ENCODE data around the gene RAD51B. TPM values are rescaled to one million over a fixed set of nuclear protein-coding genes. Genes with fewer than 3 reads are reported as not detected.

The RAD51B gene
- total RNA-seq, 1 experiment from 2014 or later, result 8.5 TPM

DNA sequence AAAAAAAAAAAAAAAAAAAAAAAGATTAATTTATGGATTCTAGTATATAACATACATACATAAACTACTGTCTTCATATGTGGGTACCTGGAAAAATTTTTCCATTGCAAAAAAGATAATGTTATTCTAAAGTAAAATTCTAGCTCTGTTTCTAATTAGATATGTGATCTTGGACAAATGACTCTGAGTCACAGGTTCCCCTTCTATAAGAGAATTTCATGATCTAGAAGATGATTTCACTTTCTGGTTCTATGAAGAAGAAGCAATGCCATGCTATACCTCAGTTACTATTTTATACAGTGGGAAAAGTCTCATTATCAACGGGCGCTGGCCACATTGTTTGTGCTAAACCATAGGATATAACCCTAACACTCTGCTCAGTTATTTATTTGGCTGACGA lies 622.0 kb downstream of the RAD51B start:
- Histone ChIP-seq H3K4me1 (ENCODE audit: control insufficient read depth, insufficient read depth, low read length) (no peaks in the 10 kb centered on the region), H3K4me3 (ENCODE audit: low read depth in 2 of 2, low read length in 2 of 2) (no peak overlapping the region), H3K27me3 (ENCODE audit: control insufficient read depth, insufficient read depth, low read length) (no peaks in the 10 kb centered on the region), H3K9me3 (ENCODE audit: control insufficient read depth, insufficient read depth, low read depth, low read length) (no peaks in the 10 kb centered on the region), H3K36me3 (ENCODE audit: control insufficient read depth, insufficient read depth, low read length) (no peaks in the 10 kb centered on the region), H3K27ac (ENCODE audit: low read length) (no peak overlapping the region)
- ATAC-seq (no peak), DNase-seq (ENCODE audit: low read depth, low spot score) (no peak)
- ChIA-PET CTCF (no interaction called here), POLR2A (interaction anchor here (0.6 kb wide), 1 partner anchor 575 kb away, joined by 19 read pairs; no protein-coding TSS in a partner anchor)
- no peak for TF ChIP-seq CTCF (IDR thresholded peaks at IDR 0.05)
- TF ChIP-seq, protein P1, sequence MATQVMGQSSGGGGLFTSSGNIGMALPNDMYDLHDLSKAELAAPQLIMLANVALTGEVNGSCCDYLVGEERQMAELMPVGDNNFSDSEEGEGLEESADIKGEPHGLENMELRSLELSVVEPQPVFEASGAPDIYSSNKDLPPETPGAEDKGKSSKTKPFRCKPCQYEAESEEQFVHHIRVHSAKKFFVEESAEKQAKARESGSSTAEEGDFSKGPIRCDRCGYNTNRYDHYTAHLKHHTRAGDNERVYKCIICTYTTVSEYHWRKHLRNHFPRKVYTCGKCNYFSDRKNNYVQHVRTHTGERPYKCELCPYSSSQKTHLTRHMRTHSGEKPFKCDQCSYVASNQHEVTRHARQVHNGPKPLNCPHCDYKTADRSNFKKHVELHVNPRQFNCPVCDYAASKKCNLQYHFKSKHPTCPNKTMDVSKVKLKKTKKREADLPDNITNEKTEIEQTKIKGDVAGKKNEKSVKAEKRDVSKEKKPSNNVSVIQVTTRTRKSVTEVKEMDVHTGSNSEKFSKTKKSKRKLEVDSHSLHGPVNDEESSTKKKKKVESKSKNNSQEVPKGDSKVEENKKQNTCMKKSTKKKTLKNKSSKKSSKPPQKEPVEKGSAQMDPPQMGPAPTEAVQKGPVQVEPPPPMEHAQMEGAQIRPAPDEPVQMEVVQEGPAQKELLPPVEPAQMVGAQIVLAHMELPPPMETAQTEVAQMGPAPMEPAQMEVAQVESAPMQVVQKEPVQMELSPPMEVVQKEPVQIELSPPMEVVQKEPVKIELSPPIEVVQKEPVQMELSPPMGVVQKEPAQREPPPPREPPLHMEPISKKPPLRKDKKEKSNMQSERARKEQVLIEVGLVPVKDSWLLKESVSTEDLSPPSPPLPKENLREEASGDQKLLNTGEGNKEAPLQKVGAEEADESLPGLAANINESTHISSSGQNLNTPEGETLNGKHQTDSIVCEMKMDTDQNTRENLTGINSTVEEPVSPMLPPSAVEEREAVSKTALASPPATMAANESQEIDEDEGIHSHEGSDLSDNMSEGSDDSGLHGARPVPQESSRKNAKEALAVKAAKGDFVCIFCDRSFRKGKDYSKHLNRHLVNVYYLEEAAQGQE (IDR thresholded peaks at IDR 0.05; ENCODE audit: insufficient read depth in 1 of 2, low read depth in 2 of 2, low read length in 1 of 2), result no peak
- TF ChIP-seq SIN3A (IDR thresholded peaks at IDR 0.05; ENCODE audit: borderline replicate concordance, insufficient read depth, low read depth, low read length), result no peak
- TF ChIP-seq POLR2AphosphoS5 (IDR thresholded peaks at IDR 0.05; ENCODE audit: low read depth, low read length), result no peak
- no peak for TF ChIP-seq TCF7L2 (IDR thresholded peaks at IDR 0.05; ENCODE audit: low read depth, low read length)
- intact Hi-C loops (cut with micrococcal nuclease; ENCODE audit: unreplicated experiment), result no loop called here
- no TSS peak for BruUV-seq (replicated peaks)
- in situ Hi-C loops (cut with HindIII; ENCODE audit: low pct_unique_long_range_greater_than_20kb, low sequenced_read_pairs), result no loop called here

- Histone ChIP-seq H3K4me1 (ENCODE audit: control insufficient read depth, insufficient read depth, low read length) (no peaks in the 10 kb centered on the region), H3K4me3 (ENCODE audit: low read depth in 2 of 2, low read length in 2 of 2) (no peak overlapping the region), H3K27me3 (ENCODE audit: control insufficient read depth, insufficient read depth, low read length) (no peaks in the 10 kb centered on the region), H3K27ac (ENCODE audit: low read length) (no peak overlapping the region; the same call in 1 of the 2 replicates), H3K36me3 (ENCODE audit: control insufficient read depth, insufficient read depth, low read length) (no peaks in the 10 kb centered on the region), H3K9me3 (ENCODE audit: control insufficient read depth, insufficient read depth, low read depth, low read length) (no peaks in the 10 kb centered on the region)
- in situ Hi-C loops (cut with HindIII; ENCODE audit: low pct_unique_long_range_greater_than_20kb, low sequenced_read_pairs), result no loop called here
- BruUV-seq (replicated peaks), result no TSS peak
- ATAC-seq (no peak), DNase-seq (ENCODE audit: low read depth, low spot score) (no peak)
- intact Hi-C loops (cut with micrococcal nuclease; ENCODE audit: unreplicated experiment), result no loop called here
- TF ChIP-seq SIN3A (IDR thresholded peaks at IDR 0.05; ENCODE audit: borderline replicate concordance, insufficient read depth, low read depth, low read length), result no peak
- TF ChIP-seq TCF7L2 (IDR thresholded peaks at IDR 0.05; ENCODE audit: low read depth, low read length), result no peak
- no peak for TF ChIP-seq CTCF (IDR thresholded peaks at IDR 0.05)
- no peak for TF ChIP-seq POLR2AphosphoS5 (IDR thresholded peaks at IDR 0.05; ENCODE audit: low read depth, low read length)
- TF ChIP-seq, protein P1 (IDR thresholded peaks at IDR 0.05; ENCODE audit: insufficient read depth in 1 of 2, low read depth in 2 of 2, low read length in 1 of 2), result no peak
- ChIA-PET CTCF (no interaction called here), POLR2A (no interaction called here)
These were observed 623.5 kb downstream of the RAD51B start for GRCh38 chr14:68442828-68443629.
